Measurements from ENCODE around the gene HTRA3.
"Not testable (repeated sequence)": the region's sequence is repeated elsewhere in the genome, so short reads cannot be mapped to it uniquely, and the experiment has no call there.

The HTRA3 gene

GRCh38 chr4:8349236-8349635, 79.7 kb downstream of the HTRA3 start:
- DNase-seq = not testable (repeated sequence)

- DNase-seq = no peak
Measured at GRCh38 chr4:8349664-8350236, 80.2 kb downstream of the HTRA3 start.

- no peak for DNase-seq
Measured at GRCh38 chr4:8350352-8350751, 80.8 kb downstream of the HTRA3 start.

GRCh38 chr4:8350841-8351461, 81.4 kb downstream of the HTRA3 start:
- no peak for DNase-seq

- DNase-seq = no peak
Measured at GRCh38 chr4:8351931-8352367, 82.4 kb downstream of the HTRA3 start.

- no peak for DNase-seq
Measured at GRCh38 chr4:8352368-8353157, 83.0 kb downstream of the HTRA3 start.

- no peak for DNase-seq
Measured at GRCh38 chr4:8353158-8353669, 83.7 kb downstream of the HTRA3 start.

GRCh38 chr4:8353912-8354453, 84.4 kb downstream of the HTRA3 start:
- no peak for DNase-seq

- DNase-seq = no peak
Measured at GRCh38 chr4:8355306-8355705, 85.8 kb downstream of the HTRA3 start.

GRCh38 chr4:8355864-8356565, 86.5 kb downstream of the HTRA3 start:
- DNase-seq = no peak
